Prostate gland (tissue), 2 donors: ENCODE results near the gene PRPF38B. TPM values are rescaled to one million over a fixed set of nuclear protein-coding genes. Genes with fewer than 3 reads are reported as not detected.

Source experiments
- DNase-seq: peaks from one replicate; pipeline ENCODE4 v3.0.0-alpha.2; 2019; ENCODE audit warnings: low spot score
- H3K27ac ChIP-seq, 2 donors: fragments of 200-600 bp; sonication (generic); 2 replicates each; pipeline ENCODE4 v1.5.1; 2017 to 2019
- H3K27me3 ChIP-seq: fragments of 200-600 bp; sonication (generic); replicated peaks from 2 replicates; pipeline ENCODE4 v1.5.1; 2019; ENCODE audit not compliant: insufficient read depth
- H3K36me3 ChIP-seq, 2 donors: fragments of 200-600 bp; sonication (generic); 1 replicate in 1 of 2; 2 replicates in 1 of 2; pipeline versions ENCODE4 v1.5.1 to v1.8.1; 2017 to 2019
- H3K4me1 ChIP-seq: fragments of 200-600 bp; sonication (generic); replicated peaks from 2 replicates; pipeline ENCODE4 v1.5.1; 2019
- H3K4me3 ChIP-seq, 2 donors: fragments of 200-600 bp; sonication (generic); 2 replicates each; pipeline ENCODE4 v1.5.1; 2017 to 2019
- H3K9me3 ChIP-seq: fragments of 200-600 bp; sonication (generic); 2 replicates; pipeline ENCODE4 v1.5.1; 2017
- CTCF ChIP-seq, 4 experiments: fragments of 200-600 bp in 2 of 4; fragments of 450-650 bp in 2 of 4; sonication (generic) in 2 of 4; IDR thresholded peaks; 1 replicate in 3 of 4; 2 replicates in 1 of 4; pipeline ENCODE4 v1.5.1; 2016 to 2019; ENCODE audit warnings: antibody characterized with exemption in 4 of 4, mild to moderate bottlenecking in 2 of 4, moderate library complexity in 2 of 4
- POLR2A ChIP-seq: fragments of 450-650 bp; IDR thresholded peaks from one replicate; pipeline ENCODE4 v1.6.1; 2016; ENCODE audit warnings: antibody characterized with exemption, mild to moderate bottlenecking
- POLR2AphosphoS5 ChIP-seq: sonication (generic); formaldehyde crosslinking; IDR thresholded peaks from one replicate; pipeline ENCODE4 v1.6.1; 2017; ENCODE audit warnings: antibody characterized with exemption
- WGBS: methylation state at CpG from one replicate; pipeline ENCODE4 v1.1.5; 2018; 5-methylcytosine and 5-hydroxymethylcytosine counted together
- intact Hi-C: fragments of 100-400 bp; cut with DNase I; formaldehyde crosslinking; loops from one replicate; pipeline ENCODE4 v1.14.2; 2022
- total RNA-seq, 2 donors: library from RNA; depleted of rRNA; stranded (reverse); fragments of >200 nt; gene quantifications; one replicate each; pipeline ENCODE4 v1.1.0, GENCODE V29; 2016

PRPF38B gene
- total RNA-seq, 2 donors from 2014 or later: 18.9 to 24.2 TPM

- H3K27ac ChIP-seq: no peak overlapping the region
- H3K4me1 ChIP-seq: no peaks in the 10 kb centered on the region
- intact Hi-C loops: no loop called here
- no peak overlapping the region for H3K4me3 ChIP-seq
- no peaks in the 10 kb centered on the region for H3K27me3 ChIP-seq
- TF ChIP-seq POLR2AphosphoS5 (no peak), CTCF (IDR thresholded peaks at IDR 0.05) (no peak), POLR2A (no peak)
- H3K9me3 ChIP-seq: no peaks in the 10 kb centered on the region
- H3K36me3 ChIP-seq: no peaks in the 10 kb centered on the region
- no peak for DNase-seq
- WGBS: 52% methylated on average over 6 of the region's 6 CpGs
Measured at GRCh38 chr1:108718927-108719655, 27.0 kb downstream of the PRPF38B start.

- no peaks in the 10 kb centered on the region for H3K36me3 ChIP-seq
- H3K27ac ChIP-seq: no peak overlapping the region
- no peak overlapping the region for H3K4me3 ChIP-seq
- 82% methylated on average over 8 of the region's 8 CpGs for WGBS
- DNase-seq: no peak
- no peak for TF ChIP-seq POLR2A
- TF ChIP-seq CTCF (IDR thresholded peaks at IDR 0.05): no peak
- no peak for TF ChIP-seq POLR2AphosphoS5
- intact Hi-C loops: no loop called here
- H3K9me3 ChIP-seq: no peaks in the 10 kb centered on the region
- H3K27me3 ChIP-seq: no peaks in the 10 kb centered on the region
- no peaks in the 10 kb centered on the region for H3K4me1 ChIP-seq
Measured at GRCh38 chr1:108719656-108720435, 27.7 kb downstream of the PRPF38B start.

GRCh38 chr1:108722292-108722691 is 30.2 kb downstream of the PRPF38B start:
- TF ChIP-seq POLR2A: no peak
- TF ChIP-seq CTCF (IDR thresholded peaks at IDR 0.05): no peak
- WGBS: 71% methylated on average over 5 of the region's 6 CpGs
- Histone ChIP-seq H3K27me3 (no peaks in the 10 kb centered on the region), H3K36me3 (no peaks in the 10 kb centered on the region), H3K4me3 (no peak overlapping the region), H3K4me1 (no peaks in the 10 kb centered on the region), H3K9me3 (no peaks in the 10 kb centered on the region), H3K27ac (no peak overlapping the region)
- intact Hi-C loops: no loop called here
- no peak for DNase-seq

- no peak overlapping the region for H3K27ac ChIP-seq
- 94% methylated on average over 1 of the region's 1 CpG for WGBS
- no peaks in the 10 kb centered on the region for H3K36me3 ChIP-seq
- no peaks in the 10 kb centered on the region for H3K27me3 ChIP-seq
- no peaks in the 10 kb centered on the region for H3K9me3 ChIP-seq
- no peaks in the 10 kb centered on the region for H3K4me1 ChIP-seq
- DNase-seq: no peak
- TF ChIP-seq POLR2AphosphoS5: no peak
- no peak for TF ChIP-seq CTCF (IDR thresholded peaks at IDR 0.05)
- no peak for TF ChIP-seq POLR2A
- intact Hi-C loops: no loop called here
- no peak overlapping the region for H3K4me3 ChIP-seq
Measured at GRCh38 chr1:108725906-108726305, 33.8 kb downstream of the PRPF38B start.
